PC-3 (cell line): Measurements from ENCODE around the gene KRT86.

Experiments
- CTCF ChIP-seq: fragments of 300-600 bp; sonication (generic); conservative IDR thresholded peaks from 2 replicates; pipeline ENCODE4 v1.5.1; 2017; ENCODE audit warnings: antibody characterized with exemption, low read depth, mild to moderate bottlenecking, low read length
- EZH2phosphoT487 ChIP-seq: fragments of 300-600 bp; sonication (generic); IDR thresholded peaks from 2 replicates; pipeline ENCODE4 v1.6.1; 2018; ENCODE audit warnings: mild to moderate bottlenecking, antibody characterized with exemption, low read length, borderline replicate concordance

- no peak for TF ChIP-seq CTCF
- no peak for TF ChIP-seq EZH2phosphoT487
Measured at GRCh38 chr12:52316290-52316689, 41.8 kb downstream of the KRT86 start.
